ENCODE data around the gene MYO1B.

MYO1B gene

DNA sequence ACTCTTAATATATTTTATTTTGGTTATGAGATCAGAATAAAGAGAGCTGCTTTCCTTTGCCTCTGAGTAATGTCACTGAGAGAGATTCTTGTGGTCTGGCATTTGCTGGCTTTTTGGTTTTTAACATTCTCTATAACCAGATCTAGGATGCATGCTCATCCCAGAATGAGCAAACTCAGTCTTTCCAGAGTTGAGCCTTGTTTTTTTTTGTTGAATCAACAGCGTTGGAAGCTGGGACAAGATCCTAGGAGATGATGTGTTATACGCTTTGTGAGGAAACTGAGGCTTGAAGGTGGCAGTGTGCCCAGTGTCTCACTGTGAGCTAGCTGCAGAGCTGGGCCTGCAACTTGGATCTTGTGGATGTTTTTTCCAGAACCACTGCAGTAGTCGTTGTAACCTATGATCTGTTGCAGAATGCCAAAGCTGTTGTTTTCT is 19.5 kb downstream of the MYO1B start:
- no peak for DNase-seq

DNA sequence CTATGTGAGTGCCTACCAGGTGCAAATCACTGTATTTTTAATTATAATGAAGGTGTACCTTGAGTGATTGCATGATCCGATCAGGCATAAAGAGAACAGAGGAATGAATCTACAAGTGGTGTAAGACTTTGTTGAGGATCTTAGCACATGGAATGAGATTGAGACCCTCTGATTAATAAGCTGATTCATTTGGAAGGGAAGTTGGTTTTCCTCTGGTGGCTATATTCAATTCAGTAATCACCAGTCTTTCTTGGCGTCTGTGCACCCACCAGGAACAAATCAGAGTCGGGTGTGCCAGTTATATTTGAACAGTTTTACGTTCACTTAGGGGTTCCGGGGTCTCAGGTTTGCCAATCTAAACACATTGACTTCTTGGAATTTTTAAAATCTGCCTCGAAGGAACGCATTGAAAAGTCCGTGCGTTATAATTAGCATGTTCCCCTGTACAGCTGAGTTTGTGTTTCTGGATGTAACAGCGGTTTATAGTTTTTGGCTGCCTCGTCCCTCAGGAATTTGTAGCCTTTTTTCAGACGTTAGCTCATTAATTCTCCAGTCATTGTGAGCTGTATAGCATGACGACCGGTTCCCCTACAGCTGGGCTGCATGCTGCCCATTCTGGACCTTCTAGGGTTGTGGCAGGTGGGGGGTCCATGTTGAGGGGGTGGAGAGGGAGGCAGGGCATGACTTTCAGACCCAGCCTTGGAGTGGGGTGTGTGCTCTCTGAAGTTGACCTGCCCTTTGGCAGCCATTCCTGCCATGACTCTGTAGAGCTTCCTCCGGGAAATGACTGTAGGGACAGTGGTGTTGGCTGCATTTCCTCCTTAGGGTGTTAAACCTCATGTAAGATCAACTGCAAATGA is 20.3 kb downstream of the MYO1B start:
- no peak for DNase-seq

DNA sequence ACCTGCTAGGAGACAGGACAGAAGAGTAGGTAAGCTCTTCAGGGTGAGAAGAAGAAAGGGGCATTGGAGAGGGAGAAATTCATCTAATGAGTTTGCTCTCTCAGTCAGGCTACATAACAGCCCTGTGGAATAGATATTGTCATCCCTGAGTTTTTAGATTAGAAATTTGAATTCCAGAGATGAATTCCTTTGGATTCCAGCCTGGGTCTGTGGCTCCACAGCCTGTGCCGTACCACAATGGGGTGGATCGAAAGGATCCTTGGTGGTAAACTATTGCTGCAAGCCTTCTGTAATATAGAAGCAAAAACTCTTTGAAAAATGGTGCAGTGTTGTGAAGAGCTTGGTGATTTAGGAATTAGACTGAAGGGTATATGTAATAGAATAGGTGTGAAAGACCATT is 21.0 kb downstream of the MYO1B start:
- no peak for DNase-seq

DNA sequence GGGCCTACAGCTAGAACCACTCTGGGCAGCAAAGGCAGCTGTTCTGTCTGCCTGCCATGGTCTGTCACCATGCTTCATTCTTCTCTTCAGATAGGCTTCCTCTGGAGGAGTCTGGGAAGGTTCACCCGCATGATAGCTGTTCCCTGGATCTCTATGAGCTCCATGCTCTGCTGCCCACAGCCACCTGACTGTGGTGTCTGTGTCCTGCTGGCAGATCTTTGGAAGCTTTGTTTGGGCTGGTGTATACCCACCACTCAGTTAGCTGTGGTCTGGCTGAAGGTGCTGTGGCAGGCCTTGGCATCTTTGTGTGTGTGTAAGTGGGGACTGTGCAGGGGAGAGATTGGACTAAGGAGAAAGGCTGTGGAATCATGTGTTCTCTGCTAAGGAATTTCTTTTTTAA is 23.4 kb downstream of the MYO1B start:
- no peak for DNase-seq

DNA sequence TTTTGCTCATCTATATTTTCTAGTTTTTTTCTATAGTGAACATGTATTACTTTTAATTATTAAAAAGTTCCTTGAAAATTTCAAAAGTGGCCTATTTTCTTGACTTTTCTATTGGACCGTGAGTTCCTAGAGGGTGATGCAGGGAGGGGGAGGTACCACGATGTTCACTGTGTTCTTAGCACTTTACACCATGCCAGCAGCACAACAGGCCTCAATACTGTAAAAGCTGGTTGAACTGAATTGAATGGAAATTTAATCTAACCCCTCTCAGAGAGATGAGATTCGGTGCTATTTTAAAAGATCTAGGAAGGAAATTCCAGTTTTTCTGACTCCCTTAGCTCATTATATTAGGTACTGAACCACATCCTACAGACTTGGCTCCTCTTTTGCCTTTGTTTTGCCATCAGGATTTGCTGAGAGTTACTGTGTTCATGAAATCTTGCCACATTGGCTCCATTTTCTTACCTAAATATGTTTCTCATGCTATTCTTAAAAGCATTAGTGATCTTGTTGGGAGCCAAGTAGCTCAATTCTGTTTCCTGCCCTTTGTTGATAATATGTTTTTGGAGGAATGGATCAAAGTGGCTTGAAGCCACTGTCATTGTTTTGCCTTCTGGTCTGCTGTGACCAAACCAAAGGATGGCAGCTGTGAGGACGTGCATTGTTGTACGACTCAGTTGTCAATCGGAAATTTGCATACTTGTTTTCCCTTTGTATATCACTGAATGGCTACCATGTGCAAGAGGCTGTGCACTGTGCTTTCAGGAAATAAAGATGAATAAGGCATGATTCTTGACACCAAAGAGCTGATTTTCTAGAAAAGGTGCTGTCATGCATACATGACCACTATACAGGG is 25.3 kb downstream of the MYO1B start:
- DNase-seq: no peak

DNA sequence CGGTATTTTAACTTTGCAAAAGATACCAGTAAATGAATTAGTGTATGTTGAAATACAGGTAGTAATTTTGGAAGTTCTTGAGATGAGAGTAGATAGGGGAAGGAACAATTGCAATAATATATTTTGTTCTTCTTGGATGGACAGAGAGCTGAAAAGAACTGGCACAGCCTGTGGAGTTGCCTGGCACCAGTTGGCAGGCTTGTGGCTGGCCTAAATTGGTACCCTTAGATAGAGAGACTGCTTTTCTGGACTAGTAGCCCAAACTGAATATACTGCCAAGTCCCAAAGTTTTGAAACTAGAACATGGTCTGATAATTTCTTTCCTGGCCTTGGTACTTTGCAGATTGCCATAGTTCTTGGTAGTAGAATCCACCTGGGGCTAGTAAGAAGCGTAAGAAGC is 26.9 kb downstream of the MYO1B start:
- DNase-seq: no peak

DNA sequence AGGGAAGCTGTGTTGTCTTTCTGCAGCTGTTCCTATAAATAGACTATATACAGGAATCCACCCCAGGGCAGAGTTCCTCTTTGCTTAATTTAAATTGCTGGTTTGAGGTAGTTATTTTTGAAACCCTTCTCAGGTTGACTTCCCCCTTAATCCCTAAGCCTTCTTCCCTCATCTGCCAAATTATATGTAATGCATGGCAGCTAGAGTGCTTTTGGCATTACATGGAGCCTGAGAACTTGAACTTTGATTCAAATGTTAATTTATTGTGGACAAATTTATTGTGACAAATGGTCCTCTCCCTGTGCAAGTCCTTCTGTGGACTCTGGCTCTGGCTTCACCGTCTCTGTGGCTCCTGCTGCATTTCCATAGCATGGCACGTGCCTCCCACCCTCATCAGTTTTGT is 29.2 kb downstream of the MYO1B start:
- no peak for DNase-seq

DNA sequence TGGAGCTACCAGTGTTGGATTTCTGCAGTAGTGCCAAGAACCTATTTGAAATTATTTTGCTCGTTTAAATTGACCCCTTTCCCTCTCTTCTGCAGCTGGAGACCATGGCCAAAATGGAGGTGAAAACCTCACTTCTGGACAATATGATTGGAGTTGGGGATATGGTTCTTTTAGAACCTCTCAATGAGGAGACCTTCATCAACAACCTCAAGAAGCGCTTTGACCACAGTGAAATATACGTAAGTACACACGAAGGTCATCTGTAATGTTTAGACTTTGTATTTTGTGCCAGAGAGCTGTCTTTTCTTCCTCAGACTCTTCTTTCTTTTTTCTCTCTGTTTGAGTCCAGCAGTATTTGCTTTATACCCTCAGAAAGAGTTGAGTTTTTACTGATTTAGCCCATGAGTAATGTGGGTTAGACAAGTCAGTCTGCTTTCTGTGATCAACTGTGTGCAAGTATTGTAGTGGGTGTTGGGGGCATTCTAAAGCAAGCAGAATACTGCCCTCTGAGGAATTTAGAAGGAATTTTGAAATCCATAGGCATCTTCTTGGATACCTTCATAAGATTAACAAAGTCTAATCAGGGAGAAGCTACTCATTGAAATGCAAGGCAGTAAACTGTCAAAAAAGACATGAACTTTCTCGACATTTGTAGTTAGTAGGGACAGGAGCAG is 31.7 kb downstream of the MYO1B start:
- no peak for DNase-seq

DNA sequence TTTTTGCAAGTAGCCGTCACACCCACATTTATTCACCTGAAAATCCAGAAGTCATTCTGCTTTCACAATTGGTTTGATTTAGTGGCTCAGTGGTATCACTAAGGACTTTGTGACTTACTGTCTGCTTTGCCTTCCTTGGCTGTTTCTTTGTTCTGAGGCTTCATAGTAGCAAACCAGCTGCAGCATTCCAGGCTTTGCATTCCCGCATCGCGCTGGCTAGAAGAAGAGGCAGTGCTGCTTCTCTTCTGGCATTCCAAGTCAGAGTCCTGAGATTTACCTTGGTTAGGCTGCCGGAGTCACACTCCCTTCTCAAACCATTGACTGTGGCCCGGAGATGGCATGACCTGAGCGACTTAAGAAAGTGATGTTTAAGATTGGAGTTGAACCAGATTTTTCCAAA is 35.1 kb downstream of the MYO1B start:
- DNase-seq: no peak

DNA sequence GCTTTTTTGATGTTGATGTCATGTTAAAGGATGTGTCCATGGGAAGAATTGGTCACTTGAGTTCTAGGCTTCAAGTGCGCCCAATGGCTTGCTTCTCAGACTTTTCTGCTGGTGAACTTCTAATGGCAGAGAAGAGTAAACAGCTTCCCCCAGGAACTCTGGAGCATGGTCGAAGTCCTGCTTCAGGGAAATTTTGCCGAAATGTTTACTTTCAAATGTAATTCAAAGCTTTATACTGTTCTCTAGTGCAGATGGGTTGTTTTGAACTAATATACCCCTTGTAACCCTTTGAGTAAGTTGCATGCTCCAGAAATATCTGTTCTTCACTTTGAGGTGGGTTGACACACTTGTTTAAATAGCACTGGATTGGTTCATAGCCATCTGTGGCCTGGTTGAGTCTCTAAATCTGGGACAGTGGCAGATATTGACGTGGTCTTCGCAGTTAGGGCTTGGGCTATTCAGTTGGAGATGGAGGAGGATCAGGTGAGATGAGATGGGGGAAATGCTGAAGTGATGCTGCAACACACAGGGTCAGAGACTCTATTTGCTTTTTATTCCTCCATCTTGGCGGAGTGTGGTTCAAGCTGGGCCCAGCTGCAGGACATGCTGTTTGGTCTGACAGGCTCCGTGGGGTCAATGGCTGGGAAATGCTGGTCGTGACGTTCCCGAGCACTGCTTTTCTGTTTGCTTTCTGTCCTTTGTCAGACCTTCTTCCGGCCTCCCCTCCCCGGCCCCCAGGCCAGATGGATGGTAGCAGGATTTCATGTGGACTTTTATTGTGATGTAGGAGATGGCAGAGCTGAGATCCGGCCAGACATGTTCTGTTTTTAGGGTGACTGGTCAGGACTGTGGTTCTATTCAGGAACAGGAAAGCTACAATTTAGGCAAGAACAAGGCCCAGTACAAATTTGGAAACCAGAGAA is 35.9 kb downstream of the MYO1B start:
- DNase-seq: no peak

DNA sequence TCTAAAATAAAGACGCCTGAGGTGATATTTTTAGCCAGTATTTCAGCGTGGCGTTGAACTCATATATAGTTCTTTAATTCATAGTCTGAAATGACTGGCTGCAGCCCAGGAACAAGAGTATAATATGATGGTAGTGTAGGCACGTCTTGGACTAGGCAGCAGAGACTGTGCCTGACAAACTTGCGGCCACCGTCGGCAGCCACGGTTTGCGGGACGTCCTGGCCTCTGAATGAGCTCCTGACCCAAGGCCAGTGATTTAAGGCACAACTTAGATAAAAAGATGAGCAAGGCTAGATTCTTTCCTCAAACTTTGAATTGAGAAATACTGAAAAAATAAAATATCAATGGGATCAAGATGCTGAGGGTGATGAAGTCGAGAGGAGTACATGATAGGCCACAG is 40.0 kb downstream of the MYO1B start:
- no peak for DNase-seq

DNA sequence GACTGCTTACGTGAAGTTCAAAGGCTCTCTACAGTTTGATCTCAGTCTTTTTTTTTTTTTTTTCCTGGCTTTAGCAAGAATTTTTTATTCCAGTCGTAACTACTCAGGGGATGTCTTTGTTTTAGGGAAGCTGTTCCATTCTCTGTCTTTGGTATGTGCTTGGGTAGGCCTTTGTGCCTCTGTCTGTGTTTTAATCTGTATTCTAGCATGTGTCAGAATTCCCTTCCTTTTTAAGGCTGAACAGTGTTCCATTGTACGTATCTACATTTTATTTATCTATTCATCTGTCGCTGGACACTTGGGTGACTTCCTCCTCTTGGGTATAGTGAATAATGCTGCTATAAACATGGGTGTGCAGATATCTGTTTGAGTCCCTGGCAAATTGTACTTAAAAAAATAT is 42.6 kb downstream of the MYO1B start:
- no peak for DNase-seq

DNA sequence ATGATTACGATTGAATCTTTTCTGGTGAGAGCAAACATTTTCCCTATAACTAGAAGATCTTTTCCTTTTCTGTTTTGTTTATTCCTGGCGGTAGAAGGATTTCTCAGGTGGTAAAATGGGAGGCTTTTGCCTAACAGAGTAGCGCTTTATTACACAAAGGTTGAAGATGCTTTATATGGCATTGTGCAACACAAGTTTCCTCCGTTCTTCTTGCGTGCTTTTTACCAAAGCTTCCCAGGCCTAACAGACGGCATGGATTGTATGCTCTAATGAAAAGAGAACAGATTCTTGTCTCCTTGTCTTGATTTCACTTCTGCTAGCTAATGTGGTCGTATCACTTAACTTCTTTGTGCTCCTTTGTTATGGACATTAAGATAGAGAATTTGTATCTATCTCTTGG is 43.8 kb downstream of the MYO1B start:
- DNase-seq: no peak

DNA sequence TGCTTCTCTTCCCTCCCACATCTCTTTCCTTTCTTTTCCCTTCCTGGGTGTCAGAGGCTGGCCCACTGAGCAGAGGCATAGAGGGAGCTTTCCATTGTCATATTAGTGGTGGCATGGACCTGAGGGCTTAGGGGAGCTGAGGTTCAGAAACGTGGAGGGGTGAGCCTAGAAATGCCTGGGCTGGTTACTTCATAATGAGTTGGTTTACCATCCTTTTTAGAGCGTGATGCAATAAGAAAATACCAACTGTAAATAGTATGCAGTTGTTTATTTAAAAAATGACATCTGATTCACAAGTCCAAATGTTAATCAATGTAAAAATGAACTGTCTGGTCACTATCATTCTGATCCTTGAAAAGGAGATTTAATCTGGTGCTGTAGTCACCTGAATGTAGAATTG is 46.3 kb downstream of the MYO1B start:
- no peak for DNase-seq

DNA sequence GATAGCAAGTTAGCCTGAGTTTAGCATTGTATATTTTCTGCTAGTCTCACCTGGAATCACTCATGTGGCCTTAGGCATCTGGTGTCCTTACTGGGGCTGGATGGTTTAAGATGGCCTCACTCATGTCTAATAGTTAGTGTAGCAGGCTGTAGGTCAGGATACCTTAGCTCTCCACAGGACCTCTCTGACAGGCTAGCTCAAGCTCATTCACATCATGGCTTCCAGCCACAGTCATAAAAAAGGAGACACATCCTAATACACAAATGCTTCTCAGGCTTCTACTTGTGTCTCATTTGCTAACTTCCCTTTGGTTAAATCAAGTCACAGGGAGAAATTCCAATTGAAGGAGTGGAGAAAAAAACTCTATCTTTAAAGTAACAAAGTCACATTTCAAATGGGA is 47.7 kb downstream of the MYO1B start:
- no peak for DNase-seq

DNA sequence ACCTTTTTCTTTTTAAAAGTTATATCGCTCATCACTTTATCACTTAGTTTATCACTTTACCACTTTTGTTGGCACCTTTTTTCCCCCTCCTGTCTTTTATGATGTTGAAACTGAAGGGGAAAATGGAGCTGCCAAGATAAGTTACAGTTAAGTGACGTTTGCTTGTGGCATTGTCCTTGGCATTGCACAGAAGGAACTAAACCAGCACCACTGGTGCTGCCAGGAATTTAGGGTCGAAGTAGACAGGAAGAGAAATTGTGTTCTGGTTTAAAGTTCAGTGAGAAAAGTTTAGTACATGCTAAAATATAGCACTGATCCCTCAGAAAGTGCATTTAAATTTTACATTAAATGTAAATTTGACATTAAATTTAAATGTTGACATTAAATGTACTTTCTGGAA is 49.9 kb downstream of the MYO1B start:
- no peak for DNase-seq

DNA sequence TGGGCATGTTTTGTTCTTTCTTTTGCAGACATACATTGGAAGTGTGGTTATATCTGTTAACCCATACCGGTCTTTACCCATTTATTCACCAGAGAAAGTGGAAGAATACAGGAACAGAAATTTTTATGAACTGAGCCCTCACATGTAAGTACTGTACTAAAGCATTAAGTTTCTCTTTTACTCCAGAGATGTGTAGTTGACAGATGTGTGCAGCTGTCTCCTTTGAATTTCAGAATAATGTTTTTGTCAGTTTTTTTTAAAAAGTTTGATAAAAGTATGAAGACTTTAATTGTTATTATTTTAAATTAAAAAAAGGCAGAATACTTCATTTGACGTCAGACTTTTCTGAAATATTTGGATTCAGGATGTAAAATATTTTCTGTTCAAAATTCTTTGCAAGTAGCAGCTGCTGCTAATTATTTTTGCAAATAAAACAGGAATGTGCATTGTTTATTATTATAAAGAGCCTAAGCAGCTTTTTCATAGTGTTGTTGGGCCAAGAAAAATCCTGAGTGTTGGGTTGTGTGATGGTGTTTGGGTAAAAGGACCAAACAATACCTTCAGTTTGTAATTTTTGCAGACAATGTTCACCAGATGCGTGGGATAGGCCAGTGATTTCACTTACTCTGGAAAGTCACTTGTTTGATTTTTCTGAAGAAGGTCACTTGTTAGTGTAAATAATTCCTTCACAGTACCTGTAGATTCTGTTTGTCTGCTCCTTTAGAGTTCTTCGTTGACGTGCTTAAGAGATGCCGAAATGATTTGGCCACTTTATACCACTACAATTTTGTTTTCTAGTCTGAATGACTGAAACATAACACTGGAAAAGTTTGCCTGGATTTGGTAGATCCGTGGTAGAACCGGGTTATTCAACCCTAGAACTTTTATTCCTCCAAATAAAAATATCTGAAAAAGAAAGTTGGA is 51.1 kb downstream of the MYO1B start:
- no peak for DNase-seq

DNA sequence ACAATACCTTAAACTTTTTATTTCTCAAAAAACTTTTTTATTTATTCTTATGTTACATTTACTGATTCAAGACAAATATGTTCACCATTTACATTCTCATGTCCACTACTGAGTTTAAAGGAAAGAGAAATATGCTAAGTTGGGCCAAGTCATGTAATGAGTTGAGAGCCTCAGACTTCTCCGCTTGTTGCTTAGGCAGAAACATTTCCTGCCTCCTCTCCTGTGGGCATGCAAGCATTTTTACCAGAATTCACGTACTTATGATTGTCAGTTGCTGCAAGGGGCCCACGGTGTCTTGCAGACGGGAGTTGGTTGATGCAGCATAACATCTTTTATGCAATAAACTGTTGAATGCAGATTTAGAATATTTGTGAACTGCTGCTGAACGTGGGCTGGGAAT is 51.8 kb downstream of the MYO1B start:
- no peak for DNase-seq

DNA sequence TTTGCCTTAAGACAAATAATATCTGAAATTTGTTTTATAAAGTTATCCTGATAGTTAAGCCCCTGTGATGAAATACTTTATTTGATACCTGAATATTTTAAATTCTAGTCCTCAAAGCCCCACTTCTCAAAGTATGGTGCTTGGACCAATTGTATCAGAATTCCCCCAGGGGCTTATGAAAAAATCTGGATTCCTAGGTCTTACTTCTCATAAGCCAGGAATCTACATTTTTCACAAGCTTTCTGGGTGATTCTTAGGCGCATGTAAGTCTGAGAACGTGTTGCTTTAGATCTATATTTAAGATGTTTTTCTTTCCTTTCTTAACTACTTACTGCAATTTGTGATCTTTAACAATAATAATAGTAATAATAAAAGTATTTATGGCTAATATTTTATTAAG is 53.1 kb downstream of the MYO1B start:
- no peak for DNase-seq

DNA sequence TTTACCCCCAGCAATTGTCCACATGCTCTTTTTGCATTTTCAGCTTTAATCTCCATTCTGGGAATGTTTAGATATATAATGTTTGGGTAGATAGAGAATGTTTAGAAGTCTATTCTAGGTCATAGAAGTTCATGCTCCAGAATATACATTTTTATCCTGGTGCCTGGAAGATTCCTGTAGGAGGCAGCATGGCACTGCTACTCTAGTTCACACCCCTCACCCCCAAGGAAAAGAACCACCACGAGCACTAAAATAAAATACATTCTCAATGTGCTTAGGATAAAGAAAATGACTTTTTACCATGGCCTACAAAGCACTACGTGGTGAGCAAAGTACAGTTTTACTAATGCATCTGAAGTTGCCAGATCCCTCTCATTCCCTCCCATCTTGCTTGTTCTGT is 53.8 kb downstream of the MYO1B start:
- DNase-seq: no peak

DNA sequence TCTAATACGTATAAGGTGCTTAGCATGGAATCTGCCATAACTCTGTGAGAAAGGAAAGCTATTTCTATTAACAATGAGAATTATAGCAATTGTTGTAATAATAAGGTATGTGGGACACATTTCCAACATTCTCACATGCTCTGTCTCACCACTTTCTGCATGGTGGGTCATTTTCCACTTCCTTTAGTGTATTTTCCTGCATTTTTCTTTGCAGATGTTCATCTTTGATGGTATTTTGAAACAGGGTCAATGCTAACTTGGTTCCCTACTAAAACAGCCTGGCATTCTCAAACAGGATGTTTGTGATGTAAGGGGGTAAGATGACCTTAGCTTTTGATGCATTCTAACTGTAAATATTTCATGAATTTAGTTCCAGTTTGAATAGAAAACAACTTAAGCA is 54.7 kb downstream of the MYO1B start:
- no peak for DNase-seq
